NB4 (cell line): ENCODE data around the gene CLBA1.

Experiments
- CTCF ChIP-seq: IDR thresholded peaks from one replicate; pipeline ENCODE4 v1.5.1; 2012; ENCODE audit warnings: low read depth, low read length
- MYC ChIP-seq: IDR thresholded peaks from 2 replicates; pipeline ENCODE4 v1.6.1; 2011; ENCODE audit warnings: low read depth, low read length

- peak; percentile 92 for TF ChIP-seq MYC
- no peak for TF ChIP-seq CTCF
Observed at GRCh38 chr14:105020815-105021655, 35.4 kb downstream of the CLBA1 start, which contains the start of gene CDCA4.
